HG03060 (cell line): Measurements from ENCODE around the gene DNAAF5.
A peak's percentile ranks its signal among the peaks of the same experiment; 100 is the strongest.

ENCODE experiments used
- ATAC-seq: cut with Tn5 transposase; IDR thresholded peaks from one replicate; pipeline ENCODE4 v1.9.1; 2021; ENCODE audit warnings: low read depth, moderate number of reproducible peaks; ENCODE audit not compliant: unreplicated experiment

Gene DNAAF5

DNA sequence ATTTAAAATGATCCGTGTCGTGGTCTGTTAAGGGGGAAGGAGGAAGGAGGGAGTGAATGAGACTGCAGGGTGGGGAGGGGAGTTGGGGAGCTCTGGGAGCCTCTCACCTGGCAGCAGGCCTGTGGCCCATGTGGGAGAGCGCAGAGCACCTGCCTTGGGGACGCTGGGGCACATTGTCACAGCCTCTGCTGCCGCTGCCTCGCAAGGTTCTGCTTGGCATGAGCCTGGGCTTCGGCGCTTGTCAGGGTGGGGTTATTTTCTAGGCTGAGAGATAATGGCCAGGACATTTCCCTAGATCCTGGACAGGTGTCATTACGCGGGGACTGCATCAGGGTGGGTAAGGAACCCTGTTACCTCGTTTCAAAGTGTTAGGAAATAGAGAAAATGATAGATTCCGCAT, 103.6 kb downstream of the DNAAF5 start:
- ATAC-seq, result no peak

DNA sequence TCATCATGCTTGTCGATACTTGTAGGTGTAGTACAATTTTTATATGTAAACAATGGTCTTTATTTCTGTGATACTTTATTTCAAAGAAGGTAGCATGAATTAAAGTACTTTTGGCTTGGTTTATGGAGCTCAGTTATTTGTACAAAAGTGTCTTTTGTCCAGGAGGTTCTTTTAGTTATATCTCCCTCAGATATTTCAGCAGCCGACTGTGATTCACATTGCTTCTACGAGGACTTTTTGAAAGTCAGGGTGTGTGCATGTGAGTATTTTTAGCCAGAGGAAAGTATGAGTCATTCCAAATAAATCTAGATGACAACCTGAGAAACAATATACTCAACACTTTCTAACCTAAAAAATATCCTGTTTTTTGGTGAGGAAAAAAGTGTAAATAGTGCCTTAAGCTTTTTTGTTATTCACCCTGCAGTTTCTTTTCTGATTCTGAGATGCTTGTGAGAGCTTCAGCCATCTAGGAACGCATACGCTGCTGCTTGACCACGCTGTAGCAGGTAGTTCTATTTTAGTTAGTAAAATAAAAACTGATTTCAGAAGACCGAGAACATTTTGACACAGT, 105.2 kb downstream of the DNAAF5 start:
- ATAC-seq, result peak; percentile 54

DNA sequence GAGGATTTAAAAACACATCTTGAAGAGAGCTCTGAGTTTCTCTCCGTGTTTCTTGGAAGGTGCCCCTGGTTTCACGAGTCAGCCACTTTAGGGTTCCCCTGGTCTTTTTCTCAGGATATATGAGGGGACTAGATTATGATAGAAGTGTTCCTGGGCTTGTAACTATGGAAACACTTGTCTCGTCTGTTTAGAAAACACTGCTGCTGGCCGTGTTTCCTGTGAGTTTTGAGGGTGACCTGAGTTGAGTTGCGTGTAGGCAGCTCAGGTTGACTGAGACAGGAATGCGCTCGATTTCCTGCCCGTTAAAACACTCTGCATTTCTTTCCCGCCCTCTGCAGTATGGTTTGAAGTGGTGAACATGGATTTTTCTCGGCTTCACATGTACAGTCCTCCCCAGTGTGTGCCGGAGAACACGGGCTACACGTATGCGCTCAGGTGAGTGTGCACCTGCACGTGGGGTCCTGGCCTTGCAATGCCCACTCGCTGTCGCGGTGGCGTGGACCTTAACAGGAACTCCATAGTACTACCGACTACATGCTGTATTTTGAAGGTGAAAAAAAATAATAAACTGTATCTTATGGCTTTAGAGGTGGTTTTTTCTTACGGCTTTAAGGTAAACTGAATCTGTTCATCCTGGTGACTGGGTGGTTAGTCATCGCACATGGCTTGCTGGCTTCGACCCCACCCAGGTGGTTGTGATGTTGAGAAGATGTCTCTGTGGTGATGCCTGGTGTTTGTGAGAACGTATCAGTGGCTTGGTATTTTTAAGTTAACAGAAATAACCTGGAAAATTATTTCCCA, 105.9 kb downstream of the DNAAF5 start, which contains the start of gene SUN1:
Gene SUN1, plus strand, starts transcription at position 310 of the 801 bp plus-strand sequence. Its CDS starts 49 bp downstream, at position 359.
- peak; percentile 18 for ATAC-seq

DNA sequence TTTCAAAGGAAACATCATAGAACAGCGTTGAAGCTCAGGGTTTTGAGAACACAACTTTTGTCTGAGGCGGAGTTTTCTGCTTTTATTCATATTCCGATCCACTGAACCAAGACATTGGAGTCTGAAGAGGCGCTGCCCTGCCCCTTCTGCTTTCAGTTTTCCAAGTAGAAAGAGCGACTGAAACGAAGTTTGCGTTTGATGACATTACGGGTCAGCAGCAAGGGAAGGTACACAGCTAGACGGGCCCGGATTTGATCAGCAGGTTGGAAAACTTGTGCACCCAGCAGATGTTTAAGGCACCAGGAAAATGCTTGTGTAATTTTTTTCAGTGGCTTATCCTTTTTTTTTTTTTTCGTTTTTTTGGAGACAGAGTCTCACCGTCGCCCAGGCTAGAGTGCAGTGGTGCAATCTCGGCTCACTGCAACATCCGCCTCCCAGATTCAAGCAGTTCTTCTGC, 106.5 kb downstream of the DNAAF5 start:
- no peak for ATAC-seq

DNA sequence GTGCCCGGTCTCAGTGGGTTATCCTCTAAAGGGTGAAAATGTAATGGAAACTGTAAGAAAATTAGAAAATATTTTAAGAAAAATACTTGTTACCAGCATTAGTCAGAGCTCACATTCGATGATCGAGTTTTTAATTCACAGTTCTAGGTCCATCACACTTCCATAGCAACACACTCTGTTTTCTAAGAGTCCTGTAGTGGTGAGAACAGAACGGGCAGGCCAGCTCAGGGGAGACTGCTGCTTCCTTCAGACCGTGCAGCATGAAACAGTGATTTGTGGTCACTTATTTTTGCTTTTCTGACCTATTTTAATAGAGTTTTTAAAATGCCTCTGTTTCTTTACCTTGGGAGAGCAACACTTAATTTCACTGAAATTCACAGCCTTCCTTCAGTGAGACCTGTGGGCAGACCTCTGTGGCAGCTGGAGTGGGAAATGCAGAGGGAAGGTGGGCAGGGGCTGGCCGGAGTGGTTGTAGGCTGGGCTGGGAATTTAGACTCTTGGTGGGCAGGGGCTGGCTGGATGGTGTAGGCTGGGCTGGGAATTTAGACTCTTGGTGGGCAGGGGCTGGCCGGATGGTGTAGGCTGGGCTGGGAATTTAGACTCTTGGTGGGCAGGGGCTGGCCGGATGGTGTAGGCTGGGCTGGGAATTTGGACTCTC, 107.2 kb downstream of the DNAAF5 start:
- ATAC-seq, result no peak

DNA sequence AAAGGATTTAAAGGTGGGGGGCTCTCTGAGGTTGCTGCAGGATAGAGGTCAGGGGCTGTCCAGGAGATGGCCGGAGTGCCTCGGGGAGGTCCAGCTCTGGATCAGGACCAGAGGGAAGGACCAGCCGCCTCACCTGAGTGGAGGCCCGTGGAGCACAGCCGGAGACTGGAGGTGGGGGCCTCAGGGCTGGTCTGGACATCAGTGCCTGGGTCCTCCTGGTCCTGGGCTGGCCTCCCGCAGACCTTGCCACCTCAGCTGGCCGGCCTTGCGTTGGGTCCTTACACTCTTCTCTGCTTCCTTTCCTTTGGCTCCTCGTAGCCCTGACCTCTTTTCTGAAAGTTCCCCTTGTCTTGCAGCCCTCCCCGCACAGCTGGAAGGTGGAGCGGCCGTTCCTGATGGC, 107.8 kb downstream of the DNAAF5 start:
- no peak for ATAC-seq

DNA sequence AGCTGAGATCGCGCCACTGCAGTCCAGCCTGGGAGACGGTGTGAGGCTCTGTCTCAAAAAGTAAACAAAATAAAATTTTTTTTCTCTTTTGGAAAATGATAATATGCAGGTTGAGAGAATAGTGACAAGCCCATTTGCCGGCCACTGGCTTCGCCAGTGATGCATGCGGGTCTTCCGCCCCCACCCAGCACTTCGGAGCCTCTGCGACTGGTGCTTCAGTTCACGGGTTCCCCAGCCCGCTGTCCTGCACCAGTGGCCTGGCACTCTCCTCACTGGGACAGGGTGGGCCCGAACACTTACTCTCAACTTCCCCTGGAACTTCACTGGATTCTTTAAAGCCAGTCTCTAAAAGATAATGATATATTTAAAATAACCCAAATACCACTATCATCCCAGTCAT, 108.5 kb downstream of the DNAAF5 start:
- ATAC-seq, result no peak

DNA sequence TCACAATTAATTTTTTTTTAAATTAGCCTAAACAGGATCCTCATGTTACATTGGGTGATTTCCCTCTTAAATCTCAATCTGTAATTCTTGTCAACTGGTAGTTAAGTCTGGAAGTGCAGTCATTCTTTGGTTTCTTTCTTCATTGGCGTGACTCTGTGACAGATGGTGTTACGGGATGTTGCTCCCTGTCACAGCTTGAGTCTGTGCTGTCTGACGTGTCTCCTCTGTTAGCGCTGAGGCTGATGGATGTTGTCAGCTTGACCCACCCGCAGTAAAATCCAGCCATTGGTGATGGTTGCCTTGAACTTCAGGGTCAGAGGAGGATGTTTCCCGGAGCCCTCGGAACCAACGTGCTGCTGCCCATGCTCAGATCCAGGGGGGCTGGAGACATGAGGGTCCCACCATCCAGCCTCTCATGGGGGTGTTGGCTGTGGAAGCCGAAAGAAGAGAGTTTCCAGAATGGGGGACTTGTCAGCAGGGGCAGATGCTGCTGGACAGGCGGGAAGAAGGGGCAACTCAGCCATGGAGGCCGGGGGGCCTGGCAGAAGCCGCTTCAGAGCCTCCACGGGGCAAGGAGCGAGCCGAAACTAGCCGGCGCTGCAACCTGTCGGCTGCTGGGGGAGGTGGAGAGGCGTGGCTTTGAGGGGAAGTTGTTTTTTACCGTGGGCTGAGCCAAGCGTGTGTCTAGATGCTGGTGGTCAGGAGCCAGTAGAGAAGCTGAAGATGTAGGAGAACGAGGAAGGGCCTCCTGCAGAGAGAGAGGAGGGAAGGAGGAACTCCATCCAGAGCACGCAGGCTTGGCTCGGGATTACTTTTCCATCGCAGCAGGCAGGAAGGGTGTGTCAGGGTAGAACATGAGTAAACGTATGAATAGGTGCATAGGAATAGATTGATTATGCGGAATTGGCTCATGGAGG, 109.2 kb downstream of the DNAAF5 start:
- ATAC-seq, result no peak
